Ecto neural progenitor cell (in vitro differentiated cells): Measurements from ENCODE around the gene GSG1L.

Experiments
- DNase-seq: peaks from one replicate; pipeline ENCODE4 v3.0.0-alpha.2; 2018; ENCODE audit warnings: low spot score

Gene GSG1L

GRCh38 chr16:27771201-27771910 lies 292.2 kb downstream of the GSG1L start:
- no peak for DNase-seq

GRCh38 chr16:27770271-27771196 lies 293.0 kb downstream of the GSG1L start:
- DNase-seq: no peak

- DNase-seq: no peak
Measured at GRCh38 chr16:27769561-27770255, 293.8 kb downstream of the GSG1L start.

DNA sequence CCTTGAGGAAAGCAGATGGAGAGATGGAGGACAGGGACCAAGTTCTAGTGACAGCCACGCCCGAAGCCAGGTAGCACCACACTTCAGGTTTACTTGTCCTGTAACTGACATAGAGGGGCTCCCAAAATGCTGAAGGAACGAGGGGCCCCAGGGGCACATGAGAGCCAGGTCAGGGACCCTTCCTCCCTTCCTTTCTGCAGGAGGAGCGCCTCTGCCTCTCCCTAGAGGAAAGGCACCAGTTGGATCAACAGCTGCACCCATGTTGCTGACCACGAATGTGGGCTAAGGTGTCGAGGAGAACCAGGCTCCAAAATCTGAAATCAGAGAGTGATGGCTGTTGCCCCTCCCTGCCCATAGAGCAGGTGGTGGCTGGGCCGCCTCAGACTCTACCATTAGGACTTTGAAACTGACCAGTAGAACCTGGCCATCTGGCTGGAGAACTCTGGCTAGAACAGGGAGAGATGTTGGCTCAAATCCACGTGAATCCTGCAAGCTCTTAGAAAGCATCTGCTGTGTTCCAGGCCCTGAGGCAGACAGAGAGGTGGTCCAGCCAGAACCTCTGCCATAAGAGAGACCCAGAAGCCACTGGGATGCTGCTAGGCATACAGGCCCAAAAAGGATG lies 294.8 kb downstream of the GSG1L start:
- DNase-seq: no peak

DNA sequence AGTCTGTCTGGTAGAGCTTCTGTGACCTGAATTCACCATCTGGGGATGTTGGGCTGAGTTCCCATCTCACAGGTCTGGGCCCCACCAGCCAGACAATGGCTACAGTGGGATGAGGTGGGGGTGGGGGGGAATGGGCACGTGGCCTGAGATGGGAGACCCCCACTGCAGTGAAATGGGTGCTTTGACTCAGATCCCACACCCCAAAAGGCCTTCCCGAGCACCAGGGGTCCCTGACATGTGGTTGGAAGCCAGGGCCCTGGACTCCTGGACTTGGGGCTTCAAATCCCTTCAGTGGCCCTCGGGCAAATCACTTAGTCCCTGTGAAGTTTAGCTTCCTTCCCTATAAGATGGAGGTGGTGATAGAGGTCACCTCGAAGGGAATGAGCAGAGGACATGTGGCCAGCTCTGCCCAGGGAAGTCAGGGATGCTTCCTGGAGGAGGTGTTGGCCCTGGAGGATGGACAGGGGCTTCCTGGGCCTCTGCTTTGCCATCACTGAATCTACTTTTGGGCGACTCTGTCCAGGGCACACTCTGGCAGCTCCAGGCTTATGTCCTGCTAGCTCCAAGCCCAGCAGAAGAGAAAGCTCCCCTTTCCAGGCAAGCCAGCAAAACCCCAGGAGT lies 295.4 kb downstream of the GSG1L start:
- DNase-seq: no peak

- DNase-seq: no peak
Measured at GRCh38 chr16:27767081-27767480, 296.4 kb downstream of the GSG1L start.

GRCh38 chr16:27766236-27766925 lies 297.1 kb downstream of the GSG1L start:
- DNase-seq: no peak

DNA sequence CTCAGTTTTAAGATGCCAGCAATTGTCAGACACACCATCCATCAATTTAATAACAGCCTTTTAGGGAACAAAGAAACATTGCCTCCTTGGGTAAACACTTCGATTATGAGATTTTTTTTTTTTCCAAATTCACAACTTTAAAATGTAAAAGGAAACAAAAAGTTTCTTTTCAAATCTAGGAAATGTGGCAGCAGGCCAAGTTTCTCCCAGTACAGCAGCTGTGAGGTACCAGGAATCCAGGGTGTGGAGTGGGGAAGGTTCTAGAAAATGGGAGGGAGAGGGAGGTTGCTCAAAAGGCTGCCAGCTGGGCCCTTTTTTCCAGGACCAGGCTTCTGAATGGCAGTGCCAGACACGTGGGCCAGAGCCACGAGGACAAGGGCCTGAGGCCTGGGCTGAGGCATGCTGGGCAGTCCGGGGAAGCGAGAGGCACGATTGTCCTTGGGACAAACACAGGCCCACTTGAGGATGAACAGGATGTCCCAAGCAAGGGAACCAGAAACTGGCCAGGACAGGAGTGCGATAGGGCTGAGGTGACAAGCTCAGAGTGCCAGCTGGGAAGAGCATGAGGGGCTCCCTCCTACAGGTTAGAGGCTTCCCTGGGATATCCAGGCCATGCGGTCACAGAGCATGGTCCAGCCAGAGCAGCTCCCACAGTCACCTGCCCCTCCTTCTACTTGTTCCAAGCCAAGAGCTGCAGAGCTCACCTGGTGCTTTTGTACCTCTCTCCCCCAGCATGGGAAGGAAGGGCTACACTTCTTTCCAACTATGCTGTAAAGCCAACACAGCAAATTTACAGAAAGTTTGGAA lies 298.4 kb downstream of the GSG1L start:
- no peak for DNase-seq

DNA sequence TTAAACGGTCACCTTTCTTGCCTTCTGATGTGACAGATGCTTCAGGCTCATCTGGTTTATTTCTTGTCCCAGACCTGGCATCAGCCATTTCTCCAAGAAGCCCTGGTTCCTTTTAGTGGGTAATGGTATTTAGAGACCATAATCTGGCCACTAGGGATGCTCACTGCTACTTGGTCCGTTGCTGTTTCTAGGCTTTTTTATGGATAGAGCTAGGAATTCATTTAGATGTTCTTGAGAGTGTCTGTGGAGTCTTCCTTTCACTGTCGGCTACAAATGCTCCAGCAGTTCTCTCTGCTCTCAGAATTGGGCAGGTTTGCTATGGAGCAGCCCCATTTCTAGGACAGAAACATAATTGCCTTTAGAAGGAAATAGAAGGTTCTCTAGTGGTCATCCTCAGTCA lies 299.1 kb downstream of the GSG1L start:
- no peak for DNase-seq

DNA sequence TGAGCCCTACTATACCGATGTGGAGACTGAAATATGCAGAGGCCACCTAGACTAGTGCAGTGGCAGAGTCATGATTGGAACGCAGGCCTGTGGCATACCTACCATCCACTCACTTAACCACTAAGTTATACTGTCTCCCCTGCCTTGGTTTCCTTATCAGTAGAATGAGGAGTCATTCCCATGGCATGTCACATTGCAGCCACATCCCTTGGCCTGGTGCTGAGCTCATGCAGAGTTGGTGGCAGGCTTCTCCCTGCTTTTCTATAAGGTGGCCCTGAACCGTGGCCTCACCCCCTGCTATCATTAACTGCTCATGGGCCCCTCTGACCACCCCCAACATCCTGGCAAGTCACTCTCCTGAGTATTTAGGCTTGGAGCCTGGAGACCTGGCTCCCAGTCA lies 301.1 kb downstream of the GSG1L start:
- DNase-seq: no peak

GRCh38 chr16:27761816-27762215 lies 301.7 kb downstream of the GSG1L start:
- DNase-seq: no peak

GRCh38 chr16:27760789-27761176 lies 302.7 kb downstream of the GSG1L start:
- no peak for DNase-seq

- no peak for DNase-seq
Measured at GRCh38 chr16:27759967-27760788, 303.3 kb downstream of the GSG1L start.

- no peak for DNase-seq
Measured at GRCh38 chr16:27759301-27759871, 304.1 kb downstream of the GSG1L start.

DNA sequence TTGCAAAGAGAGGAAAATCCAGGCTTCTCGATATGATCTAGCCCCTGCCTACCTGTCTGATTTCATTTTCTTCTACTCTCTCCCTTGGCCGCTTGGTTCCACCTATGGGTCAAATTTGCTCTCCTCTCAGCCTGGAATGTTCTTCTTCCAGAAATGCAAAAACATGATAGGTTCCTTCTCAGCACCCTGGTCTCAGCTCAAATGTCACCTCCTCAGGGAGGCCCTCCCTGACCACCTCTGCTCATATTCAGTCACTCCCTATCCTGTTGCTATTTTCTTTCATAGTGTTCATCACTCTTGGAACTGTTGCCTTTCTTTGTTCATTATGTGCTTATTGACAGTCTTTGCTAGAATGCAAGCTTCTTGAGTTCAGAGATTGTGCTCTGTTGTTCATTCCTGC lies 305.0 kb downstream of the GSG1L start:
- DNase-seq: no peak

- DNase-seq: no peak
Measured at GRCh38 chr16:27756206-27756970, 307.1 kb downstream of the GSG1L start.

DNA sequence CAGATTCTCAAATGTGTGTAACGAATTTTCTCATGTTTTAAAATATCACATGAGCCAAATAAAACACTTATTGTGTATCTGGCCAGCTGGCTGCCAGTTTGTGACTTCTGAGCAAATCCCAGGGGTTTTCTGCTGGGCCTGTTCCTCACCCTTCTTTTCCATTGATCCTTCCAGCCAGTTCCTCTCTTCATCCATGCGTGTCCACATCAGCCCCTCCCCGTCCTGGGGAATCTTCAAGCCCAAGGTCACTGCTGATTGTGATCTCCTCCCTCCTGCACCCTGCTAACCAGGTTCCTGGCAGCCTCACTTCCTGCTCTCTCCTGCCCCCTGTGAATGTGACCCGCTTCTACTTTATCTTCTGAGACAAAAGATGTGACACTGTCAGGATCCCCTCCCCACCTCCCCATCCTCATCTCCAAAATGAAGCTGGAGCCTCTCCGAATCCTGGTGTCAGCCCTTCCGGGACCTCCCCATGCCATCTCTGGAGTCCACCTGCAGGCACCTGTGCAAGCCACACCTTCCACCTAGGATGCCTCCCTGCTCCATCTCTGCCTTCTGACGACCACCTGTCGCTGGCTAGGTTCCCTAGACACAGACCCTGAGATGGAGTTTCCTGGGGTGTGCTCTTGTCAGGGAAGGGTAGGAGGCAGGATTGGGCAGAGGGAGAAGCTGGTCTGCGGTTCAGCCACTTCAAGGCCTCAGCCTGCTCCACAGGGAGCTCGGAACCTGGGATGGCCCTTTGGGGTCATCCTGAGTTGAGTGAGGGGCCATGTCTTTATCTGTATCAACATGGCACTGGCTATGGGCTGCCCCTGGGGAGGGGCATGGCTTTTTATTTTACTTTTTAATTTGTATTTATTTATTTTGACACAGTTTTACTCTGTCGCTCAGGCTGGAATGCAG lies 308.5 kb downstream of the GSG1L start:
- no peak for DNase-seq
